CD4-positive, alpha-beta T cell treated with Interleukin-21 for 1 hour (primary cell): ENCODE results near the gene RNF111.
"Not testable (repeated sequence)": the region's sequence is repeated elsewhere in the genome, so short reads cannot be mapped to it uniquely, and the experiment has no call there.

Experiments
- DNase-seq: peaks from one replicate; pipeline ENCODE4 v3.0.0-alpha.2; 2020

The RNF111 gene

GRCh38 chr15:59140422-59141226, 153.2 kb downstream of the RNF111 start:
- DNase-seq = no peak

GRCh38 chr15:59143281-59143680, 155.8 kb downstream of the RNF111 start:
- DNase-seq = no peak

GRCh38 chr15:59144594-59144993, 157.1 kb downstream of the RNF111 start:
- not testable (repeated sequence) for DNase-seq
